Heart right ventricle (tissue), 16 donors: ENCODE results near the gene DDX46. TPM values are rescaled to one million over a fixed set of nuclear protein-coding genes. Genes with fewer than 3 reads are reported as not detected.

Experiments
- ATAC-seq, 8 donors: fragments of 200-7000 bp; cut with Tn5 transposase; one replicate each; pipeline ENCODE4 v1.9.1; 2020; ENCODE audit warnings: mild to moderate bottlenecking in 8 of 8, moderate library complexity in 8 of 8, moderate number of reproducible peaks in 1 of 8
- DNase-seq, 2 donors: peaks; one replicate each; pipeline ENCODE4 v3.0.0-alpha.2; 2020
- H3K27ac ChIP-seq, 10 donors: fragments of 200-600 bp; sonication (generic) in 2 of 10; one replicate each; pipeline versions ENCODE4 v1.5.0 to v1.8.0; 2020 to 2022; ENCODE audit warnings: mild to moderate bottlenecking in 3 of 10
- H3K27me3 ChIP-seq, 7 donors: fragments of 200-600 bp; one replicate each; pipeline ENCODE4 v1.8.0; 2021 to 2022; ENCODE audit warnings: mild to moderate bottlenecking in 2 of 7
- H3K36me3 ChIP-seq, 9 donors: fragments of 200-600 bp; sonication (generic) in 1 of 9; one replicate each; pipeline versions ENCODE4 v1.5.0 to v1.8.0; 2020 to 2022; ENCODE audit warnings: mild to moderate bottlenecking in 2 of 9
- H3K4me1 ChIP-seq, 9 donors: fragments of 200-600 bp; sonication (generic) in 1 of 9; one replicate each; pipeline versions ENCODE4 v1.5.0 to v1.8.0; 2020 to 2022; ENCODE audit warnings: mild to moderate bottlenecking in 4 of 9
- H3K4me3 ChIP-seq, 10 donors: fragments of 200-600 bp; sonication (generic) in 2 of 10; one replicate each; pipeline versions ENCODE4 v1.5.0 to v1.8.0; 2020 to 2022; ENCODE audit warnings: mild to moderate bottlenecking in 7 of 10, moderate library complexity in 2 of 10
- H3K9me3 ChIP-seq, 11 donors: fragments of 200-600 bp in 10 of 11; sonication (generic) in 2 of 11; one replicate each; pipeline versions ENCODE4 v1.5.0 to v1.8.0; 2013 to 2022; ENCODE audit warnings: mild to moderate bottlenecking in 2 of 11, control low read depth in 1 of 11, moderate library complexity in 1 of 11
- WGBS, 2 donors: extraction: QIAGEN DNeasy Blood & Tissue Kit; methylation state at CpG; one replicate each; pipeline ENCODE4 v1.1.7; 2013; ENCODE audit warnings: inconsistent platforms in 1 of 2; 5-methylcytosine and 5-hydroxymethylcytosine counted together
- intact Hi-C, 10 donors: fragments of 100-400 bp; cut with DNase I; formaldehyde crosslinking; loops; one replicate each; pipeline versions ENCODE4 v1.11.1 to v1.14.2; 2022
- polyA plus RNA-seq, 2 donors: library from polyadenylated mRNA; stranded (reverse); fragments of 200-250 nt; gene quantifications; one replicate each; pipeline ENCODE4 v1.2.3, GENCODE V29; 2013
- total RNA-seq, 10 donors: library from RNA; stranded (reverse); fragmentation: NEBNext Ultra II Directional in 3 of 10; extraction: Animal tissue kit (Norgen Biotek cat#: 25700) in 3 of 10; gene quantifications; one replicate each; pipeline versions ENCODE4 v1.2.1 to v1.2.4, GENCODE V29; 2021 to 2023
- TF ChIP-seq, protein P1 (sequence below), 9 donors: fragments of 200-600 bp; sonication (generic) in 2 of 9; IDR thresholded peaks; one replicate each; pipeline versions ENCODE4 v1.5.0 to v1.8.0; 2021 to 2022; ENCODE audit warnings: antibody characterized with exemption in 9 of 9, mild to moderate bottlenecking in 5 of 9, moderate library complexity in 1 of 9
- donor health status: Arrhythmogenic right ventricular cardiomyopathy.
- donor health status: ischemic (EF 13 %, LVEDD 7.1; RV severe dilation, severe dysfunction).
- donor health status: healthy with polysubstance abuse.
- donor health status: DM: no; HTN: yes; CAD: no.
- donor health status: DM: no; HTN: no; CAD: no.
- donor health status: ischemic (EF 25% LVEDD 6.9; RV normal size, moderate dysfunction).
- donor health status: ischemic (EF 25% LVEDD 5.7; RV mildly dilated, moderate dysfunction).
- donor health status: healthy.
- donor health status: DM: yes; HTN: yes; CAD: no.
- donor health status: Ischemic cardiomyopathy.
- donor health status: ischemic (EF 35%, LVEDD 5.7; RV mildly dilated, moderate dysfunction).
- donor health status: nonischemic (EF 11% LVEDD 7.7; RV severe dilation, severe dysfunction).
- donor health status: DM: yes; HTN: yes; CAD: no.
- donor health status: PGD.
- donor health status: ischemic (EF 29% LVEDD 5.4; RV normal size, mild dysfunction).
- donor health status: nonischemic (EF 23%, LVEDD 6.1; RV moderate dilation, normal function).

DDX46 gene
- total and polyA plus RNA-seq, 12 donors: 11.9 to 34.8 (median 29.7) TPM

DNA sequence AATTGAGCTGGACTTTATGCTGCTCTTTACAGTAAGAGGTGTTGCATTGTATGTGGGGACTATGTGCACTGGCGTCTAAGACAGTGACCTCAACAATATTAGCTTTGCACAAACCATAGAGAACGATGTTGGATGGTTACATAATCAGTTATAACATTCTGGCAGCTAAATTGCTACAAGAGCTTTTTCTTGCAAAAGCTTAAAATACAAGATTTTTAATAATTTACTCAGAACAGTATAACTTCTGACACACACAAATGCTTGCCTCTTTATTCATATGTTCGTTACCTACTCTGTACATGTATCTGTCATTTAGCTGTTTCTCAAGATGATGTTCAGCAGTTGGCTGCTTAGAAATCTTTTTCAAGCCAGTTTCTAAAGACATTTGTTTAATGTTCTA lies 98.8 kb downstream of the DDX46 start:
- TF ChIP-seq, protein P1, sequence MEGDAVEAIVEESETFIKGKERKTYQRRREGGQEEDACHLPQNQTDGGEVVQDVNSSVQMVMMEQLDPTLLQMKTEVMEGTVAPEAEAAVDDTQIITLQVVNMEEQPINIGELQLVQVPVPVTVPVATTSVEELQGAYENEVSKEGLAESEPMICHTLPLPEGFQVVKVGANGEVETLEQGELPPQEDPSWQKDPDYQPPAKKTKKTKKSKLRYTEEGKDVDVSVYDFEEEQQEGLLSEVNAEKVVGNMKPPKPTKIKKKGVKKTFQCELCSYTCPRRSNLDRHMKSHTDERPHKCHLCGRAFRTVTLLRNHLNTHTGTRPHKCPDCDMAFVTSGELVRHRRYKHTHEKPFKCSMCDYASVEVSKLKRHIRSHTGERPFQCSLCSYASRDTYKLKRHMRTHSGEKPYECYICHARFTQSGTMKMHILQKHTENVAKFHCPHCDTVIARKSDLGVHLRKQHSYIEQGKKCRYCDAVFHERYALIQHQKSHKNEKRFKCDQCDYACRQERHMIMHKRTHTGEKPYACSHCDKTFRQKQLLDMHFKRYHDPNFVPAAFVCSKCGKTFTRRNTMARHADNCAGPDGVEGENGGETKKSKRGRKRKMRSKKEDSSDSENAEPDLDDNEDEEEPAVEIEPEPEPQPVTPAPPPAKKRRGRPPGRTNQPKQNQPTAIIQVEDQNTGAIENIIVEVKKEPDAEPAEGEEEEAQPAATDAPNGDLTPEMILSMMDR (IDR thresholded peaks at IDR 0.05): no peak
- H3K9me3 ChIP-seq: no peaks in the 10 kb centered on the region
- no peak overlapping the region for H3K27ac ChIP-seq
- H3K27me3 ChIP-seq: no peaks in the 10 kb centered on the region
- H3K4me3 ChIP-seq: no peak overlapping the region
- intact Hi-C loops: no loop called here
- peaks cover 0 to 94% (median 43%) of the 10 kb centered on the region in 9 donors for H3K36me3 ChIP-seq
- ATAC-seq: no peak
- no peak for DNase-seq
- H3K4me1 ChIP-seq: peaks cover 0 to 28% (median 4%) of the 10 kb centered on the region in 9 donors
- WGBS, 2 donors: 67% methylated on average over 3 of the region's 3 CpGs

DNA sequence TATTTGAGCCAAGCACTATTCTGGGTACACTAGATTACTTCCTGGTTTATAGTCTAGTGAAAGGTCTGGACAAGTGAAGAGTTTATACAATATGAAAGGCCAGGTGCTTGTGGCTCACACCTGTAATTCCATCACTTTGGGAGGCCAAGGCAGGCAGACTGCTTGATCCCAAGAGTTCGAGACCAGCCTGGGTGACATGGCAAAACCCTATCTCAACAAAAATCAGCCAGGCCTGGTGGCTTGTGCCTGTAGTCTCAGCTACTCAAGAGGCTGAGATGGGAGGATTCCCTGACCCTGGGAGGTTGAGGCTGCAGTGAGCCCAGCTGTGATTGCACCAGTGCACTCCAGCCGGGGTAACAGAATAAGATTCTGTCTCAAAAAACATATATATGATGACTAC lies 106.1 kb downstream of the DDX46 start:
- H3K27me3 ChIP-seq: no peaks in the 10 kb centered on the region
- no peaks in the 10 kb centered on the region for H3K4me1 ChIP-seq
- ATAC-seq (no peak), DNase-seq (no peak)
- H3K27ac ChIP-seq: no peak overlapping the region
- intact Hi-C loops: no loop called here
- H3K36me3 ChIP-seq: peaks cover 0 to 36% (median 18%) of the 10 kb centered on the region in 9 donors
- H3K4me3 ChIP-seq: no peak overlapping the region
- TF ChIP-seq, protein P1 (IDR thresholded peaks at IDR 0.05): no peak
- 86 to 92% methylated on average over 2 of the region's 2 CpGs for WGBS, 2 donors
- no peaks in the 10 kb centered on the region for H3K9me3 ChIP-seq

DNA sequence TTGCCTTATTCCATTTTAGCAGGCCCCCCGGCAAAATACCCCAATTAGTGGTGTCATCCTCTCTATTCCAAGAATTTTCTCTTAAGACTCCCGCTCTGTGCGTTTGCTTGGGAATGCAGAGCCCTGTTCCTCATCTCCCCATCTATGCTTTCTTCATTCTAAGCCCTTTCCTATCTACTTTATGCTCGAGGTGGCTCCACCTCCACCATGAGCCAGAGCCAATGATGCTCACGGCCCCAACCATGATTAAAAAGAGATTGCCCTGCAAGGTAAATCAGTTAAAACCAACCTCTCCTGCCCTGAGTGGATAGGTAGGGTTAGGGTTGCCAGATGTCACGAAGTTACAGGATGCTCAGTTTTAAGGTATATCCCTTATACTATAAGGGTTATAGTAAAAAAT lies 114.9 kb downstream of the DDX46 start:
- no peak for DNase-seq
- intact Hi-C loops: no loop called here
- Histone ChIP-seq H3K9me3 (no peaks in the 10 kb centered on the region), H3K4me1 (peaks cover 3 to 33% (median 20%) of the 10 kb centered on the region in 9 donors), H3K27me3 (no peaks in the 10 kb centered on the region), H3K27ac (peak overlapping the region; percentile 92 to 99 (median 96)), H3K4me3 (peak overlapping the region in 9 of 10 donors; percentile 80 to 98 (median 88)), H3K36me3 (peaks cover 0 to 2% (median 0%) of the 10 kb centered on the region in 9 donors)
- TF ChIP-seq, protein P1 (IDR thresholded peaks at IDR 0.05): no peak
- 86 to 89% methylated on average over 6 of the region's 6 CpGs for WGBS, 2 donors
- no peak for ATAC-seq

DNA sequence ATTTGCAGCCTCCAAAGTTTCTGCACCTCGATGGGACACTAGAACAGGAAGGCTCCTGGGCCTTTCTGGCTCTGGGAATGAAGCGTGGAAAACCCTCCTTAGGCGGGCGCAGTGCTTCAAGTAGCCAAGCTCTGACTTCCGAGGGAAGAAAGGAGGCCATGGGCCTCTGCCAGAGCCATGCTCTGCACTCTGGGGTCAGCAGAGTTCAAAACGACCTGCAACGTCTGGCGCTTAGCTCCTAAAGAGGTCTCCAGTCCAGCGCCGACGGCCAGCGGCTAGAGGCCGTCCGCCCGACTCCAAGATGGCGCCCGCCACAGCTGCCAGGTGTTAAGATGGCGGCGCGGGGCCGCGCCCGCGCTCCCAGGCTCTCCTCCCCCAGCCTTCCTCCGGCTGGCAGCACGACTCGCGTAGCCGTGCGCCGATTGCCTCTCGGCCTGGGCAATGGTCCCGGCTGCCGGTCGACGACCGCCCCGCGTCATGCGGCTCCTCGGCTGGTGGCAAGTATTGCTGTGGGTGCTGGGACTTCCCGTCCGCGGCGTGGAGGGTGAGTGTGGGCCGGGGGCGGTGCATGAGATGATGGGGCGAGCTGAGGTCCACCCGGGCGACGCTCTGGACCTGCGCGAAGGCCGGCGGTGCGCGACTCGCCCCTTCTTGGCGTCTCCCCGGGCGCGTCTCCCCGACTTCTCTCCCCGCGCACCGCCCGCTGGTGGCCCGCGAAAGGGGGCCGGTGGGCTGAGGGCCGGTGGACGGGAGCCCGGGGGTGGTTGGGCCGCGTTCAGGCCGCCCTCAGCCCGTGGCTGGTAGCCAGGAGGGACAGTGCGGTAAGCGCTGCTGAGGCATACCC lies 115.6 kb downstream of the DDX46 start, which contains the start of gene TXNDC15:
Gene TXNDC15, plus strand, starts transcription at position 385 of the 844 bp plus-strand sequence. Its CDS starts 57 bp downstream, at position 442.
- Histone ChIP-seq H3K27ac (peak within 1 kb of the TSS; percentile 92 to 99 (median 96)), H3K9me3 (no peaks in the 10 kb centered on the region), H3K4me3 (peak within 1 kb of the TSS; percentile 64 to 98 (median 86)), H3K36me3 (peaks cover 0 to 3% (median 0%) of the 10 kb centered on the region in 9 donors), H3K27me3 (no peaks in the 10 kb centered on the region), H3K4me1 (peaks cover 3 to 35% (median 21%) of the 10 kb centered on the region in 9 donors)
- ATAC-seq: peak; percentile 96 to 98 (median 97)
- TF ChIP-seq, protein P1 (IDR thresholded peaks at IDR 0.05): no peak
- peak; percentile 89 to 90 for DNase-seq
- WGBS, 2 donors: 3% methylated on average over 71 to 79 of the region's 79 CpGs
- intact Hi-C loops: loop anchor here in 4 of 10 donors (1.0 to 2.0 kb wide), 4 partner anchors 27 to 31 kb away; partner anchors contain the start of gene PCBD2 (in 3 of the 4)
